Right kidney (tissue), 1 donor: ENCODE results near the gene DISC1.

ENCODE experiments used
- DNase-seq: peaks from one replicate; pipeline ENCODE4 v3.0.0-alpha.2; 2016

The DISC1 gene

GRCh38 chr1:231860221-231861088 is 233.9 kb downstream of the DISC1 start:
- no peak for DNase-seq

DNA sequence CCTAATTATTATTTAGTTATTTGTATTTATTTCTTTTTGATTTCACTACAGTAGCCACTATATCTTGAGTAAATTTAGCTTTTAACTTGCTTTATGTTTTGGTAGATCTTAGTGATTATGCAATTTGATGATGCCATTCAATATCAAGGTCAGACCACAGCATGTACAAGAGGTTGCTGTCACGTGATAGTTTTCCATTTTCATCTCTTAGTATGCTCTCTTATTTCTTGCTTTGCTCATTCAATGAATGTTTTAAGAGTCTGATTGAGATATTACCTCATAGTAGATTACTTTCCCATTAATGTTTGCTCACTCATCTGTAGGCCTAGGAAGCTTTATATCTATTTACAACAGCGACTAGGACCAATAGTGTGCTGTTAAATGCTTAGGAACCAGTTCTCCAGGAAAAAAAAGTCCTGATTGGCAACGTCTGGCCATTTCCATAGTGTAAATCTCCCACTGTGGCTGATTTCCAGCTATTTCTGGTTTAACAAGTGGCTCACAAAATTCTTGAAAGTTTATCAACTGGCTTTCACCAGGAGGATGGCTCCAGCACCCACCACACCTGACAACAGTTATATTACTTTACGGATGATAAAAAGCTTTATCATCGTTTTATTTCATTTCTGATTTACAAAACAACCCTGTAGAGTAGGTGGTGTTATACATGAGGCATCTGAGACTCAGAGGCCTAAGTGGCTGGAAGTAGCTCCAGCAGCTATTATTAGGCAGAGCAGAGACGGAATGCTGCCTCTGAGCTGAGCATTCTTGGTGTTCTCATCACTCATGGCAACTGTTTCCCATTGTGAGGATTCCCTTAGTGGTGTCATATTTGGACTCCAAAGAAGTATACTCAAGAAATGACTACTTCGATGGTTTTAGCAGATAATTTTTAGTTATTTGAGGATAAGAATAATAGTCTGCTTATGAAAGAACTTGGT is 235.2 kb downstream of the DISC1 start:
- DNase-seq = no peak

GRCh38 chr1:231862611-231863010 is 236.0 kb downstream of the DISC1 start:
- DNase-seq = no peak

GRCh38 chr1:231865331-231865730 is 238.7 kb downstream of the DISC1 start:
- DNase-seq = no peak

- peak; percentile 37 for DNase-seq
These were observed 240.1 kb downstream of the DISC1 start for GRCh38 chr1:231866392-231867331.

DNA sequence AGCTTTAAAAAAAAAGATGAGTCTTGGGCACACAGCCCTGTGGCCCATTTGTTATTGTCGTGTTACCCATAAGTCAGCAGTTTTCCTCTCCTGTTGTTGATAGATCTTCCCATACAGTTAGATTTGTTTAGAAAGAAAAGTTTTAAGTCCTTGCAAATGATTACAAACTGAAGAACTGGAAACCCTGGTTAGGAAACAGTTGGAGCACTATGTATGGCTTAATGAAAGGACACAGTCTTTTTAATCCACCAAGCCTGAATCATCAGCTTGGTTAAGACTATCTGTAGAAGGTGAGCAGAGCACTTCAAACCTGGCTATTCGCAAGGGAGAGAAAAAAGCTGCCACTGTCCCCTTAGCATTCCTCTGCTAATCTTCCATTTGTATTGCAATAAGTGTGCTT is 241.0 kb downstream of the DISC1 start:
- DNase-seq = no peak

GRCh38 chr1:231869364-231869763 is 242.8 kb downstream of the DISC1 start:
- DNase-seq = no peak

GRCh38 chr1:231871471-231871870 is 244.9 kb downstream of the DISC1 start:
- no peak for DNase-seq

DNA sequence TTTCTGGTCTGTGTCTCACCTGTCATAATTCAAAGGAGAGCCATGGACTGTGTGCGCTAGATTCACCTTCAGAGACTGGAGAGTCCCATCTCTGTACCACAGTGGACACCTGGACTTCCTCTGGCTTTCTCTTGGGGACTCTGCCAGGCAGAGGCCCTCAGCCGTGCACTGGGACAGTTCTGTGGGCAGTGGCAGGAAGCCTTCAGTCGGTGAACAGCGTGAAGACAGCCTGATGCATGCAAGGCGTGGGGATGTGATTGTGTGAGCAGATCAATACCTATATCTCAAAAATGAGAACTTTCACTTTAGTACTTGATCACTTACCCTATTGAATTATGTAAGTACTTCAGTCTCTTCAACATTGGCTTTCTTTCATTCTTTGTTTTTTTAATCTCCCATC is 245.3 kb downstream of the DISC1 start:
- no peak for DNase-seq

DNA sequence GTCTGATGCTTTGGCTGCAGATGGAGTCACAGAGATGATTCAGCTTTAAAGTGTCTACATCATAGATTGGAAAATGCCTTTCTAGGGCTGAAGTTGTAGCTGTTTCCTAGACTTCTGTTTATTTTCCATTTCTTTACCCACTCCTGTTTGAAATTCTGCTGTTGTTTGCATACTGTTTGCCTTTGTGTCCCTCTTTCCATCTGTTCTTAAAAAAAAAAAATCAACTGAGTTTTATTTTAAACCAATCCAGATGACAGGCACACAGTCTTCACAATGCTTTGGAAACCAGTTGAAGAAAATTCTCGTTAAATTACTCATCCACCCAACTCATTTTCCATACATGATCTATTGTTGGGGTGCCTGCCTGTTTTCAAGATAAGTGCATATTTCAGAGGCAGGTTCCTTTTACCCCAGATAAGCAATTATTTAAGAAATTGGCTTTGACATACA is 245.9 kb downstream of the DISC1 start:
- DNase-seq = no peak

- no peak for DNase-seq
These were observed 252.1 kb downstream of the DISC1 start for GRCh38 chr1:231878737-231879136.

DNA sequence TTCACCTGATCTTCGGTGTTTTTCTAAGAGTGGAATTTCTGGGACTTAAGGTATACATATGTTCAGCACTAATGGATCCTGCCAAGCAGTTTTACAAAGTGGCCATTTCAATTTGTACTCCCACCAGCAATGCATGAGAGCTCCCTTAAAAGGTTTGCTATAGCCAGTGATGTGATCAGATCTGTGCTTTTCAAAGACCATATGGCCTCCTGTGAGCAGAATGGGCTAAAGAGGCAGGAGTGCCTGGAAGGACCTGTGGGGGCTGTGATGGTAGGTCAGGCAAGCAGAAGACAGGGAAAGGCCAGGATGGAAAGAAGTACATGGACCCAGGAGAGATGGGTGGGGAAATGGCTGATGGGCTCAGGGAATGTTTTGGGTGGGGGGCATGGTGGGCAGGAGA is 252.7 kb downstream of the DISC1 start:
- no peak for DNase-seq

- DNase-seq = no peak
These were observed 255.7 kb downstream of the DISC1 start for GRCh38 chr1:231882333-231882732.

- no peak for DNase-seq
These were observed 256.2 kb downstream of the DISC1 start for GRCh38 chr1:231882790-231883189.

DNA sequence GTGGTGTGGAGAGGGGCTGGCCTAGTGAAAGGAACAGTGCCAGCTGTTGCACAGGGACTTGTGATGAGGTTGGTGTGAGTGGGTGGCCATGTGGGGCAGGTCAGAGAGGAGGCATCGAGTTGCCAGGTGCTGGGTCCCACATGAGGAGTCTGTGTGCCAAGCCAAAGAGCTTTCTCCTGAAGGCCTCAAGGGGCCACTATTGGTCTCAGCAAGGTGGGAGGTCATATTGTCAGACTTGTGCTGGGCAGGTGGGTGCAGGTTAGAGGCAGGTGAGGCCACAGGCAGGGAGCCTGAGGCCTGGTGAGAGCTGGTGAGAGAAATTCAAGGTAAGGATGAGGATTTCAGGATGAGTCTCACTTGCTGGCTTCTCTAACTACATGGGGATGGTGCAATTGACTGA is 256.8 kb downstream of the DISC1 start:
- no peak for DNase-seq

DNA sequence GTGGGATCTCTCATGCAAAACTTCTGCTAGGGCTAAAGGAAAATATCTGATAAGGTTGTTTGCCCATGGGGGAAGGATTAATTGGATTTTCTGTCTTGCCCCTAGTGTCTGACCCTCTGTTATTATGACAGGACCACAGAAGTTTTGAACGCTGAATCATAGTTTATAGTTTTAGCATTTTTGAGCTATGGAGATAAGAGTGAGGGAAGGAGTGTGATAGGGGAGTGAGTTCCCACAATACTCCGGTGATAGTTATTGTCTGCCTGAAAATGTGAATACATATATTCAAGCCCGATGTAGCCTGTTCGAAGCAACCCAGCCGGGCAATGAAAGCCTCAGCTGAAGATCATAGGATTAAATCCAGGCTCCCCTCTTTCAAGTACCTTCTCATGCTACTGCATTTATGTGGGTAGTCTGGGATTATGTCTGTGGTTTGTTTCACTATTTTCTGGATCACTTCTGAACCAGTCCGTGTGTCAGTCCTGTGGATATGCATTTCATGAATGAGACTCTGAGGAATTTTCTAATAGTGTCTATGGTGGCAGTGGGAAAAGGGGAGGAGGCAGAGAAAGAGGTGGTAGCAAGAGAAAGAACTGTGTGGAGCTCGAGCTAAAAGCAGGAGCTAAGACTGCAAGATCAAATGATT is 258.7 kb downstream of the DISC1 start:
- no peak for DNase-seq

GRCh38 chr1:231887166-231887565 is 260.6 kb downstream of the DISC1 start:
- no peak for DNase-seq

- no peak for DNase-seq
These were observed 261.3 kb downstream of the DISC1 start for GRCh38 chr1:231887866-231888265.

DNA sequence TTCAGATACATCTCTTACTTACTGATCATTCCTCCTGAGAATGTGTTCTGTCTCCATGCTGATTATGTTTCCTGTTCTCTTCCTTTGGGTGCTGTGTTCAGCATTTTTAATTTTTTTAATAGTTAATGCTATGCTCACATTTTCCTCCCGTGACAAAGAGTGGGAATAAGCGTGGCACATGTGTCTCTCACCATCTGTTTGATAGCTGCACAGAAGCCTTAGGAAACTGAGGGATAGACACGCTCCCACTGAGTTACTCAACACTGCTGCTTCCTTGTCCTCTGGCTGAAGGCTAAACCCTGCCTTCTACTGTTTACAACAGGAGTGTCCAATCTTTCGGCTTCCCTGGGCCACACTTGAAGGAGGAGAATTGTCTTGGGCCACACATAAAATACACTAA is 264.2 kb downstream of the DISC1 start:
- DNase-seq = no peak

DNA sequence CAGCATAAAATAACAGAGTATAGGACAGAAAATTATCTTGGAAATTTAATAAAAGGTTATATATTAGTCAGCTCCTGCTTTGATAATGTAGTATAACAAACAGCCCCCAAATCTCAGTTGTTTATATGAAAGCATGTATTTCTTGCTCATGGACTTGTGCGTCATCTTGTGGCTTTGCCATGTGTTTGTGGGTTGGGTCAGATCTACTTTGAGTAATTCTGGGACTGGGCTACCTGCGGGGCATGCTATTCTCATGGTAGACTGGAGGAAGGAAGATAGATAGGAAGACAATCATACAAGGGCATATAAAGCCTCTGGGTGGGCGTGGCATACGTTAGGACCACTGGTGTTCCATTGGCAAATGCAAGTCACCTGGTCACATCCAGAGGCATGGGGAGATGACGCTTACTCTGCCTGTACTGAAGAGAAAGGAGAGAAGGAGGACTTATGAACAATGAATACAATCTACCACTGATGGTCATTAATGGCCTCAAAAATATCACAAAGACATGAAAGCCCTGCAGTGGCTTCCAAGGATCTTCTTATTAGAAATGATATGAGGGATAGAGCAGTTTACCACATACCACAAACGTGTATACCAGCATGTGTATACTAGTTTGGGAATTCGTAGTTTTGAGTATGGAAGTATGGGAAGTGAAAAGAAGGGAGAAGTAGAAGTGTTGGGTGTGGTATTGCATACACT is 267.0 kb downstream of the DISC1 start:
- DNase-seq = no peak

DNA sequence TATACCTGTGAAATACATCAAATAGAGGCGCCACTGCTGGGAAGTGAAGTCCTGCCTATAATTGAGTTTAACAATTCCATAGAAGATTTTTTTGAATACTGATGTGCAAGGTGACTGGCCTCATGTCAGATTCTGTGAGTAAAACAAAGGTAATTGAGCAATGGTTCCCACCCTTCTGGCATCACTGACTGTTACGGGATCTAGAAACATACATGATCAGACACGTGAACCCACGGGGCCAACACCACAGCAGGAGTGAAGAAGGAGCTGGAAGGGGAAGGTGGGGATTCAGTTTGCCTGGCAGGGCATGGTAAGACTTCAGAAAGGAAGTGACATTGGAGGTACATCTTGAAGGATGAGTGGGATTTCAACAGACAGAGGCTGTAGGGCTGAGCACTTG is 270.2 kb downstream of the DISC1 start:
- no peak for DNase-seq
